HG03575 (cell line): ENCODE results near the gene GSS.

Experiments
- ATAC-seq: cut with Tn5 transposase; IDR thresholded peaks from one replicate; pipeline ENCODE4 v1.9.1; 2021; ENCODE audit not compliant: unreplicated experiment, insufficient number of reproducible peaks, low FRiP score; ENCODE audit errors: extremely low read depth

Gene GSS

GRCh38 chr20:34955231-34956040, at the start of gene GSS, which contains the start of gene MYH7B:
Gene GSS, minus strand, starts transcription at chr20:34955806. Its CDS starts 3,954 bp downstream, at chr20:34951852.
Gene MYH7B, plus strand, starts transcription at chr20:34955868. Its CDS starts 22,138 bp downstream, at chr20:34978006.
- ATAC-seq, result no peak

GRCh38 chr20:35004749-35005462, 49.3 kb upstream of the GSS start:
- no peak for ATAC-seq

- no peak for ATAC-seq
Measured at GRCh38 chr20:35004051-35004725, 48.6 kb upstream of the GSS start.

- ATAC-seq, result no peak
Measured at GRCh38 chr20:35003211-35004031, 47.8 kb upstream of the GSS start.

GRCh38 chr20:35002426-35003210, 47.0 kb upstream of the GSS start:
- ATAC-seq, result no peak

GRCh38 chr20:35001596-35002362, 46.2 kb upstream of the GSS start:
- ATAC-seq, result no peak

- ATAC-seq, result no peak
Measured at GRCh38 chr20:35000922-35001595, 45.5 kb upstream of the GSS start.

GRCh38 chr20:35000311-35000921, 44.8 kb upstream of the GSS start:
- no peak for ATAC-seq

- no peak for ATAC-seq
Measured at GRCh38 chr20:34999782-35000181, 44.2 kb upstream of the GSS start.

GRCh38 chr20:34999021-34999451, 43.4 kb upstream of the GSS start:
- ATAC-seq, result no peak

GRCh38 chr20:34998331-34998950, 42.8 kb upstream of the GSS start:
- no peak for ATAC-seq

GRCh38 chr20:34997774-34998173, 42.2 kb upstream of the GSS start:
- no peak for ATAC-seq

GRCh38 chr20:34997131-34997561, 41.5 kb upstream of the GSS start:
- no peak for ATAC-seq

- no peak for ATAC-seq
Measured at GRCh38 chr20:34996243-34997028, 40.8 kb upstream of the GSS start.

- ATAC-seq, result no peak
Measured at GRCh38 chr20:34995696-34996095, 40.1 kb upstream of the GSS start.
